Kidney (tissue), 14 donors: Measurements from ENCODE around the gene CYS1. TPM values are rescaled to one million over a fixed set of nuclear protein-coding genes. Genes with fewer than 3 reads are reported as not detected.

ENCODE experiments used
- DNase-seq, 5 donors: peaks; one replicate each; pipeline ENCODE4 v3.0.0-alpha.2; 2013 to 2020
- FAIRE-seq: peaks from 2 replicates; lab custom pipeline; 2012; peaks lifted over from hg19 to GRCh38; lab: Jason Lieb, UNC
- H3K27ac ChIP-seq, 2 donors: one replicate each; pipeline ENCODE4 v1.7.0; 2013; ENCODE audit warnings: low read depth in 2 of 2, low read length in 2 of 2, inconsistent platforms in 1 of 2
- H3K27me3 ChIP-seq: one replicate; pipeline ENCODE4 v1.7.1; 2013; ENCODE audit warnings: low read length, inconsistent platforms; ENCODE audit not compliant: control insufficient read depth, insufficient read depth
- H3K36me3 ChIP-seq, 3 donors: one replicate each; pipeline versions ENCODE4 v1.7.0 to v1.7.1; 2013; ENCODE audit warnings: low read length in 3 of 3, control low read depth in 1 of 3, inconsistent platforms in 1 of 3; ENCODE audit not compliant: insufficient read depth in 3 of 3, control insufficient read depth in 2 of 3
- H3K4me1 ChIP-seq, 3 donors: one replicate each; pipeline versions ENCODE4 v1.7.0 to v1.7.1; 2013; ENCODE audit warnings: low read length in 3 of 3, inconsistent platforms in 1 of 3, low read depth in 1 of 3; ENCODE audit not compliant: control insufficient read depth in 2 of 3, insufficient read depth in 2 of 3
- H3K4me3 ChIP-seq, 3 donors: one replicate each; pipeline versions ENCODE4 v1.7.0 to v1.8.1; 2013; ENCODE audit warnings: low read length in 3 of 3, control low read depth in 1 of 3, inconsistent platforms in 1 of 3
- H3K9ac ChIP-seq, 3 donors: one replicate each; pipeline versions ENCODE4 v1.7.0 to v1.7.1; 2013; ENCODE audit warnings: low read length in 3 of 3, control low read depth in 1 of 3, inconsistent platforms in 1 of 3
- H3K9me3 ChIP-seq, 3 donors: one replicate each; pipeline versions ENCODE4 v1.7.0 to v1.7.1; 2013; ENCODE audit warnings: low read length in 3 of 3, control low read depth in 1 of 3, inconsistent platforms in 1 of 3; ENCODE audit not compliant: control insufficient read depth in 2 of 3, insufficient read depth in 1 of 3
- intact Hi-C: fragments of 100-400 bp; cut with DNase I; formaldehyde crosslinking; loops from one replicate; pipeline ENCODE4 v1.11.1; 2022
- polyA plus RNA-seq: library from polyadenylated mRNA; stranded (reverse); fragments of 350-450 nt; fragmentation: Illumina TruSeq; extraction: RNeasy Lipid Tissue Mini Kit (QIAGEN cat#74804); gene quantifications from one replicate; pipeline ENCODE4 v1.2.3, GENCODE V29; 2014; ENCODE audit warnings: low read depth, low replicate concordance; ENCODE audit not compliant: insufficient read depth
- total RNA-seq: library from RNA; stranded (reverse); fragmentation: NEBNext Ultra II Directional; extraction: Animal tissue kit (Norgen Biotek cat#: 25700); gene quantifications from one replicate; pipeline ENCODE4 v1.2.1, GENCODE V29; 2021
- TF ChIP-seq, protein P1 (sequence below): IDR thresholded peaks from 3 replicates; pipeline ENCODE4 v1.5.1; 2012; ENCODE audit warnings: mild to moderate bottlenecking, moderate library complexity, borderline replicate concordance; ENCODE audit not compliant: insufficient read depth; ENCODE audit errors: extremely low read depth
- donor health status: control.
- donor health status: control.
- donor health status: control.
- donor health status: control.
- donor health status: control.
- donor health status: DM: yes; HTN: yes; CAD: no.
- donor health status: Normal renal cell carcinoma (clear cell type).

The CYS1 gene
- total and polyA plus RNA-seq, 2 donors from 2014 or later = 245 to 276 TPM

DNA sequence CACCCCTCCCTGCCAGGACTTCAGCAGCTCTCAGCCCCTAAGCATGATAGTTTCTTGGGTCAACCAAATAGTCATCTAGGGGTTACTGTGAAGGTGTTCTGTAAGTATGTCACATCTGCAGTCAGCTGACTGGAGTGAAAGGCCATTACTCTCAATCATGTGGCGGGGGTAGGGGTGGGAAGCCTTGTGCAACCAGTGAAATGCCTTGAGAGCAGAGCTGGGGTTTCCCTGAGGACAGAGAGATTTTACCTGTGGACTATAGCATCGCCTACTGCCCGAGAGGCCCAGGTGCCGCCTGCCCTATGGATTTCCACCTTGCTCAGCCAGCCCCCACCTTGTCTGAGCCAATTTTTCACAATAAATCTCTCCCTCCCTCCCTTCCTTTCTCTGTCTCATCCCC, 57.8 kb downstream of the CYS1 start:
- DNase-seq (peak in 1 of 5 donors; percentile 29), FAIRE-seq (no peak)
- Histone ChIP-seq H3K4me3 (no peak overlapping the region), H3K27ac (peak overlapping the region; percentile 49 to 66), H3K9me3 (peaks cover 0 to 3% (median 0%) of the 10 kb centered on the region in 3 donors), H3K4me1 (no peaks in the 10 kb centered on the region), H3K9ac (no peak overlapping the region), H3K36me3 (no peaks in the 10 kb centered on the region), H3K27me3 (no peaks in the 10 kb centered on the region)
- TF ChIP-seq, protein P1, sequence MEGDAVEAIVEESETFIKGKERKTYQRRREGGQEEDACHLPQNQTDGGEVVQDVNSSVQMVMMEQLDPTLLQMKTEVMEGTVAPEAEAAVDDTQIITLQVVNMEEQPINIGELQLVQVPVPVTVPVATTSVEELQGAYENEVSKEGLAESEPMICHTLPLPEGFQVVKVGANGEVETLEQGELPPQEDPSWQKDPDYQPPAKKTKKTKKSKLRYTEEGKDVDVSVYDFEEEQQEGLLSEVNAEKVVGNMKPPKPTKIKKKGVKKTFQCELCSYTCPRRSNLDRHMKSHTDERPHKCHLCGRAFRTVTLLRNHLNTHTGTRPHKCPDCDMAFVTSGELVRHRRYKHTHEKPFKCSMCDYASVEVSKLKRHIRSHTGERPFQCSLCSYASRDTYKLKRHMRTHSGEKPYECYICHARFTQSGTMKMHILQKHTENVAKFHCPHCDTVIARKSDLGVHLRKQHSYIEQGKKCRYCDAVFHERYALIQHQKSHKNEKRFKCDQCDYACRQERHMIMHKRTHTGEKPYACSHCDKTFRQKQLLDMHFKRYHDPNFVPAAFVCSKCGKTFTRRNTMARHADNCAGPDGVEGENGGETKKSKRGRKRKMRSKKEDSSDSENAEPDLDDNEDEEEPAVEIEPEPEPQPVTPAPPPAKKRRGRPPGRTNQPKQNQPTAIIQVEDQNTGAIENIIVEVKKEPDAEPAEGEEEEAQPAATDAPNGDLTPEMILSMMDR = no peak
- intact Hi-C loops = no loop called here

DNA sequence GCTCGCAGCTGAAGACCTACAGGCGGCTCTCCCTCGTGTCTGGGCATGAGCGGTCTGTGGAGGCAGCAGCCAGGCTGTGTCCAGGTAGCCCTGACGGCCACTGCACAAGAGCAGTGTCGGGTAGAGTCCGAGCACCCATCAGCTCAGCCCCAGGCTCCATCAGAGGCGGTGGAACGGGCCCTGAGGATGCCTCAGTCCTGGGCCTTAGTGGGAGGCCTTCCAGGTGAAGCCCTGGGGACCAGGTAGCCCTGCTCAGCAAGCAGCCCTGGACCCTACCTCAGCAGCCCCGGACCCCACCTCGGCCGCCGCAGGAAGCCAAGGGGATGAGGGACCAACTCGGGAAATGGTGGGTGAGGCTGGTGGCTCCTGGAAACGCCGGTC, 58.2 kb downstream of the CYS1 start:
- intact Hi-C loops = no loop called here
- H3K36me3 ChIP-seq = no peaks in the 10 kb centered on the region
- peak in 1 of 5 donors; percentile 62 for DNase-seq

DNA sequence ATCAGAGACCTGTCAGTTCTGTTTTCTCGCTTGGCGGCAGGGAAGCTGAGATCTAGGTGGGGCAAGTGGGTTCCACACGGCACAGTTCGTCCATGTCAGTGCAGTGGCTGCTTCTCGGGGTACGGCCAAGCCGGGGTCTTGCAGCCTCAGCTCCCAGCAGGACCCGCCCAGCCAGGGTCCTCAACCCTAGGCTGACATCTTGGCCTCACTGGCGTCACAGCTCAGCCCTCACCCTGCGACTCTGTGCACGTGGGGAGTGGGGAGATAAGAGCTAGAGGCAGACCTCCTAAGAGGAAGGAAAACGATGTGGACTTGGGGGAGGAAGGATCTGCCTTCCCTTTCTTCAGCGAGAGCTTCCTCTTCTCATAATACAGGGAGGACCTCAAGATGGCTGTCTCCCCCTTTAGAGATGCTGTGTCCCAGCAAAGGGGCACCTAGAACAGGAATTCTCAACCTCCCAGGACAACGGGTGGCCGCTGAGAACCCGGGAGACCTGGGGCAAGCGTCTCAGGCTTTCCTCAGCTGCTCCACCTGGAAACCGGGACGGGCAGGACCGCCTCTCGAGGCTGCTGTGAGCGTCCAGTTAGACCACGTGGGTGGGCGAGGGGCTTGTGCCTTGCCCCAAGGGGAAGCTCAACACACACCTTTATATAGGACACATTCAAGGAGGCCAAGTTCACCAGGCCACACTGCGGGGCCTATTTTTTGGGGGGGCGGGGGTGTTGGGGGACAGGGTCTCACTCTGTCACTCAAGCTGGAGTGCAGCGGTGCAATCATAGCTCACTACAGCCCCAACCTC, 60.4 kb downstream of the CYS1 start:
- TF ChIP-seq, protein P1 = no peak
- peaks cover 0 to 4% (median 0%) of the 10 kb centered on the region in 3 donors for H3K9me3 ChIP-seq
- no peaks in the 10 kb centered on the region for H3K36me3 ChIP-seq
- H3K4me1 ChIP-seq = peaks cover 0 to 6% (median 2%) of the 10 kb centered on the region in 3 donors
- no peak overlapping the region for H3K4me3 ChIP-seq
- no peak overlapping the region for H3K9ac ChIP-seq
- intact Hi-C loops = no loop called here
- no peak overlapping the region for H3K27ac ChIP-seq
- no peaks in the 10 kb centered on the region for H3K27me3 ChIP-seq
- DNase-seq = peak in 1 of 5 donors; percentile 59
- no peak for FAIRE-seq

More for the DNA sequence above, 58.2 kb downstream of the CYS1 start:
- Histone ChIP-seq H3K27me3 (no peaks in the 10 kb centered on the region), H3K27ac (peak overlapping the region; percentile 49 to 66), H3K4me3 (no peak overlapping the region), H3K9me3 (peaks cover 0 to 4% (median 0%) of the 10 kb centered on the region in 3 donors), H3K4me1 (peaks cover 0 to under 1% (median 0%) of the 10 kb centered on the region in 3 donors), H3K9ac (no peak overlapping the region)
- TF ChIP-seq, protein P1 = no peak
- FAIRE-seq = no peak
